ENCODE results near the gene LDLRAD3.
"Not testable (repeated sequence)": the region's sequence is repeated elsewhere in the genome, so short reads cannot be mapped to it uniquely, and the experiment has no call there.

Gene LDLRAD3

GRCh38 chr11:36010010-36010740 lies 66.3 kb downstream of the LDLRAD3 start:
- in situ Hi-C loops (cut with MboI; ENCODE audit: low pct_unique_long_range_greater_than_20kb, low sequenced_read_pairs), result no loop called here
- no peak for DNase-seq

- in situ Hi-C loops (cut with MboI; ENCODE audit: low pct_unique_long_range_greater_than_20kb, low sequenced_read_pairs), result no loop called here
- DNase-seq, result no peak
Measured at GRCh38 chr11:36011574-36011973, 67.7 kb downstream of the LDLRAD3 start.

- no peak for DNase-seq
- in situ Hi-C loops (cut with MboI; ENCODE audit: low pct_unique_long_range_greater_than_20kb, low sequenced_read_pairs), result no loop called here
Measured at GRCh38 chr11:36012455-36012854, 68.6 kb downstream of the LDLRAD3 start.

GRCh38 chr11:36012979-36013378 lies 69.1 kb downstream of the LDLRAD3 start:
- no peak for DNase-seq
- in situ Hi-C loops (cut with MboI; ENCODE audit: low pct_unique_long_range_greater_than_20kb, low sequenced_read_pairs), result no loop called here

- DNase-seq; in situ Hi-C loops (cut with MboI; ENCODE audit: low pct_unique_long_range_greater_than_20kb, low sequenced_read_pairs): not testable (repeated sequence)
Measured at GRCh38 chr11:36013446-36013845, 69.6 kb downstream of the LDLRAD3 start.

GRCh38 chr11:36013950-36014897 lies 70.4 kb downstream of the LDLRAD3 start:
- in situ Hi-C loops (cut with MboI; ENCODE audit: low pct_unique_long_range_greater_than_20kb, low sequenced_read_pairs), result no loop called here
- peak; percentile 20 for DNase-seq

DNA sequence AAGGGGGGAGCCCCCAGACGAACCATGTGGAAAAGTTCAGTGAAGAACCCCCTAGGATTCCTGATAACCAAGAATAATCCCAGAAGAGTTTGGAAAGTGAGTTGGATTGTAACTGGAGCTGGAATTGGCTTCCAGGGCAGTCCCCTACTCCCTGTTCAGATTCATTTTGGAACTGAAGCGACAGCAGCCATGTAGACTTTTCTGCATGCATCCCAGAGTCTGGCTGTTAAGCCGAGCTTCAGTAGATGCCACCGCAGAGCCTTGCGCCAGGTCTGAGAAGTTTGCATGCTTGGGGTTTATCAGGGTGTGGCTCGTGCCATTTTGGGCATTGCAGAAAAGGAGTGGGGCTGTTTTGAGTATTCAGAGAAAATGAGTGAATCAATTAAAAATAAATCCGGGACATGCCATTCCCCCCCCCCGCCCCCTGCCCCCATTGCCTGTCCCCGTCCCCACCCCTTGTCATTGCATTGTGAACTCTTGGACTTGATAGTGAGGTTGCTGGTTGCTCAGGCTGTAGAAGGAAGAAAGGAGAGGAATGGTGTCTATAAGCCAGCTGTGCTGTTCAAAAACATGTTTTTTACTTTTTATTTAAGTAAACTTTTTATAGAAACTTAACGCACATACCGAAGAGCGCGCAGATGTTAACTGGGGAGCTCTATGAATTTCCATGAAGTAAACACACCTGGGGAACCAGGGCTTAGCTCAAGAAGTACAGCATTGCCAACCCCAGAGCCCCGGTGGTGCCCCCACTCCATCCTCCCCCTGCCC lies 71.2 kb downstream of the LDLRAD3 start:
- in situ Hi-C loops (cut with MboI; ENCODE audit: low pct_unique_long_range_greater_than_20kb, low sequenced_read_pairs), result no loop called here

GRCh38 chr11:36015799-36016198 lies 71.9 kb downstream of the LDLRAD3 start:
- in situ Hi-C loops (cut with MboI; ENCODE audit: low pct_unique_long_range_greater_than_20kb, low sequenced_read_pairs), result no loop called here
- no peak for DNase-seq

More for the DNA sequence above, 71.2 kb downstream of the LDLRAD3 start:
- DNase-seq, result no peak

DNA sequence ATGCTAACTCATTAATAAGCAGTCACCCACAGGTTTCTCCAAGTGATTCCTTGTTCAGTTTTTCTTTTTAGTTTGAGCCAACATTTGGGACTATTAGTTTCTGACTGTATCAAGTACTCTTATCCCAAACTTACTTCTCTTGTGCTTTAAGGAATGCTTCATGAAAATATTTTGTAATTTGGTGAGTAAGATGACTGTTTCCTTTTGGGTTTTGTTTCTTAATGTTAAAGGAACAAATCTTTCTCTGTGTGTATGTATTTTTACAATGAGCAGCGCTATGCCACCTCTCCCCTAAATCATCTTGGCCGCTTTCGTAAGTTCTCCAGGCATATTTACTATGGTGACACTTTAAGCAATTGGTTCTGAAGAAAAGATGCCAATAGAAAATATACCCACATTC lies 72.4 kb downstream of the LDLRAD3 start:
- in situ Hi-C loops (cut with MboI; ENCODE audit: low pct_unique_long_range_greater_than_20kb, low sequenced_read_pairs), result no loop called here
- DNase-seq, result no peak

DNA sequence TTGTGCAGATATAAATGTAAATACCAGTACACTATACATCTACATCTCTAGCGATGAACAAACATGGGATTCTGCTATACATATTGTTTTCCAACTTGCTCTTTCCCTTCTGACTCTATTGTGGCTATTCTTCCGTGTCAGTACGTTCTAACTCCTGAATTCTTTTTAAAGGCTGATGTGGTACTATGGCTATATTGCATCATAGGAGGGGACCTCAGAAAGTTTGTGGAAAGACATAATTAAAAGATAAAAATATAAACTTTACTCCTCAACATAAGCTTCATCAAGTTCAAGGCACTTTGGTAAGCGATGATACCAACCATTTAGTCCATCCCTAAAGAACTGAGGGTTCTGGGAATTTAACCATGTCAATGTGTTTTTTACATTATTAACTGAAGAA lies 72.8 kb downstream of the LDLRAD3 start:
- DNase-seq, result no peak
- in situ Hi-C loops (cut with MboI; ENCODE audit: low pct_unique_long_range_greater_than_20kb, low sequenced_read_pairs), result no loop called here

DNA sequence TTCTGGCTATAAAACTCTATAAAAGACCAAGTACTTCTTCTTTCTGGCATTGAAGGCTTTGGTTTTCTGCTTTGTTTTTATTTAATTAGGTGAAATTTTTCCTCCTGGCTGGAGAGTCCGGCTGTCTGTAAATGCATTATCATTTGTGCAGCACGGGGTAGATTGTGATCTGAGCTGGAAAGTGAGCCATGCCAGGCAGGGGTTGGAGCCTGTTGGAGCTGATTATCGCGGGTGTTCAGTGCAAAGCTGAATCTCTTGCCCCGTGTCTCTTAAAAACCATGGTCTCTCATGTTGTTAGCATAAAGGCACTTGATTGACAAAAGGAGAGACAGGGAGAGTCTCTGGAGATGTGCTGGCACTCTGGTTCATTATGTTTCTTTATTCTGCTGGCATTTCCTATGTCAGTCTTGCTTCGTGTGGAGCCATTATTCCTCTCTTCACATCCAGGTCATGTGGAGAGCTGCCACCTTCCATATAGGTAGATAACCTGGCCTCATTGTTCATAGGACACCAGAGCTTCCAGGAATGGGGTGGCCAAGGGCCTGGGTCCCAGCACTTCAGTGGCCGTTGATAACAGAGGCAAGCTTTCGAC lies 75.2 kb downstream of the LDLRAD3 start:
- in situ Hi-C loops (cut with MboI; ENCODE audit: low pct_unique_long_range_greater_than_20kb, low sequenced_read_pairs), result no loop called here
- DNase-seq, result no peak

GRCh38 chr11:36019722-36020121 lies 75.9 kb downstream of the LDLRAD3 start:
- in situ Hi-C loops (cut with MboI; ENCODE audit: low pct_unique_long_range_greater_than_20kb, low sequenced_read_pairs), result no loop called here
- DNase-seq, result no peak

GRCh38 chr11:36022882-36023281 lies 79.0 kb downstream of the LDLRAD3 start:
- in situ Hi-C loops (cut with MboI; ENCODE audit: low pct_unique_long_range_greater_than_20kb, low sequenced_read_pairs), result no loop called here
- DNase-seq, result no peak

DNA sequence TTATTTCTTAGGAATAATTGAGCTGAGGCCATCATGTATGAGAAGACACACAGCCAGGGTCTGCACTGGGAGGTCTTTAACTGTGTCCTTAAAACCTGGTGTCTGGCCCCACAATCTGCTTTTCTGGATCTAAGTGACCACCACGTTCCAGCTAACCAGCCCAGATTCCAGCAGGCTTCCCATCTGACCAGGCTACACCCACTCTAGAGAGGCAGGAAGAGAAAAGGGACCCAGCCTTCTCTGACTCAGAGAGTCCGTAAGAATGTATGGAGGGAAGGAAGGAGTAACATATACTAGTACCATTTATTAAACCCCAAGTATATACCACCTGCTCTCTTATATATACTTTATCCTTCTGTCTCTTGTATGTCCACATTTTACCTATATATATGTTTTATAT lies 80.1 kb downstream of the LDLRAD3 start:
- DNase-seq, result no peak
- in situ Hi-C loops (cut with MboI; ENCODE audit: low pct_unique_long_range_greater_than_20kb, low sequenced_read_pairs), result no loop called here

DNA sequence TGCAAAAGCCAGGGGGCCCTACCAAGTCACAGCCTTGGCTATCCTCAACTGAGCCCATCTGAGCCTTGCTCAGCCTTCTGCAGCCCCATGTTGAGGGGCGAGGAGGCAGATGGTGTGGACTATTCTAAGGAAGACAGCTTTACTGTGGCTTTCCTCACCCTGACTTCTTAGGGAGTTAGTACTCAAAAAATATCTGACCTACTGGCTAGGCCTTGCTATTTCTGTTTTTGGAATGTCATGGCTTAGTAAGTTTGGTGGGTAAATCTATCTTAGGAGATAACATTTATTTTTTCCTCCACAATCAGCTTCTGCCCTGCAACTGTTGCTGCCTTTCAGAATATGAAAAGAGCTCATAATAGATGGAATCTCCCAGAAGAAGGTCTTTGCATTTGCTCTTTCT lies 80.9 kb downstream of the LDLRAD3 start:
- in situ Hi-C loops (cut with MboI; ENCODE audit: low pct_unique_long_range_greater_than_20kb, low sequenced_read_pairs), result no loop called here

DNA sequence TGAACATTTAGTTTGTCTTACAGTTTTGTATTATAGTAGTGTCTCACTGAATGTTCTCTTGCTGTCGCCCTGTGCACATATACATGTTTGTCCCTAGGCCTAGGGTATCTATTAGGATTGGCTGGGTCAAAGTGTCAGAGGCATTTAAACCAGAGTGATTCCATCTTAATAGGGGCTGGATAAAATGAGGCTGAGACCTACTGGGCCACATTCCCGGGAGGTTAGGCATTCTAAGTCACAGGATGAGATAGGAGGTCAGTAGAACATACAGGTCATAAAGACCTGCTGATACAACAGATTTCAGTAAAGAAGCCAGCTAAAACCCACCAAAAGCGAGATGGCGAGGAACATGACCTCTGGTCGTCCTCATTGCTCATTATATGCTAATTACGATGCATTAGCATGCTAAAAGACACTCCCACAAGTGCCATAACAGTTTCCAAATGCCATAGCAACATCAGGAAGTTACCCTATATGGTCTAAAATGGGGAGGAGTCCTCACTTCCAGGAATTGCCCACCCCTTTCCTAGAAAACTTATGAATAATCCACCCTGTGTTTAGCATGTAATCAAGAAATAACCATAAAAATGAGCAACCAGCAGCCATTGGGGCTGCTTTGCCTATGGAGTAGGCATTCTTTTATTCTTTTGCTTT lies 82.6 kb downstream of the LDLRAD3 start:
- no peak for DNase-seq
- in situ Hi-C loops (cut with MboI; ENCODE audit: low pct_unique_long_range_greater_than_20kb, low sequenced_read_pairs), result no loop called here

More for the DNA sequence above, 80.9 kb downstream of the LDLRAD3 start:
- DNase-seq, result no peak

DNA sequence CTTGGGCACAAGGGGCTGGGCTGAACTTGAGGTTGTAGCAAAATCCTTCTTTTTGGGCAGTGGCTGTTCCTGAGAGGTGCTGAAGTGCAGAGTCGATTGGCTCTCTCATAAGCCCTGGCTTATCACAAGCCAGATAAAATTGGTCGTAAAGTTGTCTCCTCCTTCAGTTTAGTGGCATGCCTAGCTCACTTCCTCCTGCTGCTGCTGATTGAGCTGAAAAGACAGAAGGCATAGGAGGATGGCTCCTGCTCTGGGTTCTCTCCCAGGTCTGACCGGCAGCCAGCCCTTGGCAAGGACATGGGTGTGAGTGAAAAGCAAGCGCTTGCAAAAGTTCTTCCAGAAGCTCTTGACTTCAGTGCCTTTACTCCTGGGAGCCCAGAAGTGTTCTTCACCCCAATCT lies 83.9 kb downstream of the LDLRAD3 start:
- no peak for DNase-seq
- in situ Hi-C loops (cut with MboI; ENCODE audit: low pct_unique_long_range_greater_than_20kb, low sequenced_read_pairs), result no loop called here

DNA sequence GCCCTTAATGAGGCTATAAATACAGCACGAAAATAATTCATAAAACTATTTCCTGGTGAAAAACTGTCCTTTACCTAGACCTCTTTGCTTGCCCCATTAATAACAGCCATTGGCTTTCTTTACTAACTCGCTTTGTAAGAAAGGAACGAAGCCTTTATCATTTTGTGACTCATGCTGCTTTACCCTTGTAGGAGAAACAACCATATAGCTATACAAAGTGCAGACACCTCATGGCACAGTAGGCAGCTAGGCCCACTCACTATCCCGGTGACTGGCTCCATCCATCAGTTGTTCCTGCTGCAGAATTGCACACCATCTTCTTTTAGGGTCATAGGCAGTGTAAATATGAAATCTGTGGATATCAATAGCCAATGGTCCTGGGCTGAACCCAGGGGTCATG lies 85.8 kb downstream of the LDLRAD3 start:
- in situ Hi-C loops (cut with MboI; ENCODE audit: low pct_unique_long_range_greater_than_20kb, low sequenced_read_pairs), result no loop called here
- no peak for DNase-seq

Measured in KBM-7 (cell line).